Ovary (tissue), 9 donors: Measurements from ENCODE around the gene CHKA. TPM values are rescaled to one million over a fixed set of nuclear protein-coding genes. Genes with fewer than 3 reads are reported as not detected.

Experiments
- DNase-seq, 5 donors: peaks; one replicate each; pipeline ENCODE4 v3.0.0-alpha.2; 2019 to 2020
- H3K27ac ChIP-seq, 2 donors: fragments of 200-600 bp; one replicate each; pipeline versions ENCODE4 v1.5.1 to v1.8.0; 2019 to 2022
- H3K27me3 ChIP-seq: fragments of 200-600 bp; one replicate; pipeline ENCODE4 v1.8.0; 2022
- H3K36me3 ChIP-seq: fragments of 200-600 bp; sonication (generic); one replicate; pipeline ENCODE4 v1.5.1; 2019
- H3K4me1 ChIP-seq: one replicate; pipeline ENCODE4 v1.8.1; 2013; ENCODE audit warnings: mild to moderate bottlenecking, moderate library complexity; ENCODE audit not compliant: insufficient read depth
- H3K4me3 ChIP-seq: fragments of 200-600 bp; sonication (generic); one replicate; pipeline ENCODE4 v1.5.1; 2017
- H3K9me3 ChIP-seq, 2 donors: fragments of 200-600 bp in 1 of 2; sonication (generic) in 1 of 2; one replicate each; pipeline versions ENCODE4 v1.5.1 to v1.8.1; 2013 to 2019; ENCODE audit warnings: mild to moderate bottlenecking in 1 of 2, moderate library complexity in 1 of 2
- EP300 ChIP-seq: sonication (generic); formaldehyde crosslinking; IDR thresholded peaks from one replicate; pipeline ENCODE4 v1.6.1; 2017; ENCODE audit warnings: antibody characterized with exemption
- POLR2A ChIP-seq: fragments of 450-650 bp; IDR thresholded peaks from one replicate; pipeline ENCODE4 v1.6.1; 2017; ENCODE audit warnings: antibody characterized with exemption, mild to moderate bottlenecking, moderate library complexity
- WGBS, 3 donors: extraction: QIAGEN DNeasy Blood & Tissue Kit in 1 of 3; methylation state at CpG; one replicate each; pipeline versions ENCODE4 v1.1.5 to v1.1.7; 2013 to 2017; 5-methylcytosine and 5-hydroxymethylcytosine counted together
- intact Hi-C, 4 donors: fragments of 100-400 bp; cut with DNase I; formaldehyde crosslinking; loops; one replicate each; pipeline versions ENCODE4 v1.11.0 to v1.15.1; 2022 to 2023
- polyA plus RNA-seq, 2 donors: library from polyadenylated mRNA; stranded (reverse); fragments of 200-250 nt in 1 of 2; fragments of 350-450 nt in 1 of 2; fragmentation: Illumina TruSeq in 1 of 2; extraction: RNeasy Lipid Tissue Mini Kit (QIAGEN cat#74804) in 1 of 2; gene quantifications; one replicate each; pipeline ENCODE4 v1.2.3, GENCODE V29; 2013 to 2014
- total RNA-seq, 7 donors: library from RNA; depleted of rRNA in 2 of 7; stranded (reverse); fragments of >200 nt in 2 of 7; fragmentation: NEBNext Ultra II Directional in 3 of 7; extraction: Animal tissue kit (Norgen Biotek cat#: 25700) in 3 of 7; gene quantifications; one replicate each; pipeline versions ENCODE4 v1.1.0 to v1.2.4, GENCODE V29; 2016 to 2023
- TF ChIP-seq, protein P1 (sequence below), 3 donors: fragments of 450-650 bp in 2 of 3; fragments of 200-600 bp in 1 of 3; IDR thresholded peaks; one replicate each; pipeline versions ENCODE4 v1.5.1 to v1.8.0; 2016 to 2022; ENCODE audit warnings: antibody characterized with exemption in 3 of 3, mild to moderate bottlenecking in 1 of 3
- donor health status: DM: no; HTN: no; CAD: no; lungs with moderate emphysema.
- donor health status: DM: no; HTN: no; CAD: no.
- donor health status: Bipolar disorder and iron deficiency.
- donor health status: DM: yes; HTN: yes; CAD: no.
- donor health status: DM: no; HTN: no; CAD: no.
- donor health status: DM: yes; HTN: yes; CAD: no.

Gene CHKA
- total and polyA plus RNA-seq, 9 donors: 15.6 to 45.3 (median 30.5) TPM

- H3K27me3 ChIP-seq: no peaks in the 10 kb centered on the region
- H3K36me3 ChIP-seq: no peaks in the 10 kb centered on the region
- no peak for DNase-seq
- intact Hi-C loops: loop anchor here in 1 of 4 donors (10.0 kb wide), 1 partner anchor 427 kb away; no protein-coding TSS in a partner anchor
- peaks cover 0 to 5% of the 10 kb centered on the region in 2 donors for H3K9me3 ChIP-seq
- TF ChIP-seq, protein P1, sequence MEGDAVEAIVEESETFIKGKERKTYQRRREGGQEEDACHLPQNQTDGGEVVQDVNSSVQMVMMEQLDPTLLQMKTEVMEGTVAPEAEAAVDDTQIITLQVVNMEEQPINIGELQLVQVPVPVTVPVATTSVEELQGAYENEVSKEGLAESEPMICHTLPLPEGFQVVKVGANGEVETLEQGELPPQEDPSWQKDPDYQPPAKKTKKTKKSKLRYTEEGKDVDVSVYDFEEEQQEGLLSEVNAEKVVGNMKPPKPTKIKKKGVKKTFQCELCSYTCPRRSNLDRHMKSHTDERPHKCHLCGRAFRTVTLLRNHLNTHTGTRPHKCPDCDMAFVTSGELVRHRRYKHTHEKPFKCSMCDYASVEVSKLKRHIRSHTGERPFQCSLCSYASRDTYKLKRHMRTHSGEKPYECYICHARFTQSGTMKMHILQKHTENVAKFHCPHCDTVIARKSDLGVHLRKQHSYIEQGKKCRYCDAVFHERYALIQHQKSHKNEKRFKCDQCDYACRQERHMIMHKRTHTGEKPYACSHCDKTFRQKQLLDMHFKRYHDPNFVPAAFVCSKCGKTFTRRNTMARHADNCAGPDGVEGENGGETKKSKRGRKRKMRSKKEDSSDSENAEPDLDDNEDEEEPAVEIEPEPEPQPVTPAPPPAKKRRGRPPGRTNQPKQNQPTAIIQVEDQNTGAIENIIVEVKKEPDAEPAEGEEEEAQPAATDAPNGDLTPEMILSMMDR (IDR thresholded peaks at IDR 0.05): no peak
- TF ChIP-seq EP300 (no peak), POLR2A (no peak)
- no peak overlapping the region for H3K4me3 ChIP-seq
- peaks cover 10% of the 10 kb centered on the region for H3K4me1 ChIP-seq
- 86 to 90% (median 89%) methylated on average over 20 to 21 of the region's 21 CpGs for WGBS, 3 donors
- H3K27ac ChIP-seq: no peak overlapping the region
Observed at GRCh38 chr11:68027667-68028066, 93.5 kb downstream of the CHKA start.

- Histone ChIP-seq H3K27me3 (no peaks in the 10 kb centered on the region), H3K4me3 (no peak overlapping the region), H3K27ac (no peak overlapping the region), H3K36me3 (no peaks in the 10 kb centered on the region), H3K4me1 (peaks cover 6% of the 10 kb centered on the region), H3K9me3 (peaks cover 0 to 5% of the 10 kb centered on the region in 2 donors)
- TF ChIP-seq POLR2A (no peak), EP300 (no peak)
- TF ChIP-seq, protein P1 (IDR thresholded peaks at IDR 0.05): no peak
- intact Hi-C loops: loop anchor here in 1 of 4 donors (10.0 kb wide), 1 partner anchor 428 kb away; no protein-coding TSS in a partner anchor
- 87 to 91% (median 90%) methylated on average over 17 to 18 of the region's 18 CpGs for WGBS, 3 donors
- no peak for DNase-seq
Observed at GRCh38 chr11:68026391-68027105, 94.6 kb downstream of the CHKA start.

DNA sequence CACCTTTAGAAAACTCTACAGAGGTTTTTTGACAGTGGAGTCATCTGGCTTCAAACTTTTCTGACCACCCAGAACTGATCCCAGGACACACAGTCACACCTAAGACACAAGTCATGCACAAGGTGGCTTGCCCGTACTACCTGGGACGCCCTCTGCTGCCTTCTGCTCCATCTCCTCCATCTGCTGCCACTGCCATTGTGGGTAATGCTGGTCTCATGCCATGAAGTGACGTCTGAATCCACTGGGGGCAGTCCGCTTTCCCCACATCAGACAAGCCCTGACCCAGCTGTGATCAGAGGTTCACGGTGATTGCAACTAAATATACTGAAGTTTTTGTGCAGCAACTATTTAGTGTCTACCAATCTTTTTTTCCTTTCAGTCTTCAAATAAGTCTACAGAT is 96.1 kb downstream of the CHKA start:
- no peak for DNase-seq
- TF ChIP-seq POLR2A: no peak
- H3K27ac ChIP-seq: no peak overlapping the region
- peaks cover 0 to 5% of the 10 kb centered on the region in 2 donors for H3K9me3 ChIP-seq
- H3K36me3 ChIP-seq: no peaks in the 10 kb centered on the region
- WGBS, 3 donors: 75 to 92% (median 90%) methylated on average over 5 of the region's 5 CpGs
- peaks cover 4% of the 10 kb centered on the region for H3K4me1 ChIP-seq
- intact Hi-C loops: loop anchor here in 1 of 4 donors (10.0 kb wide), 1 partner anchor 430 kb away; no protein-coding TSS in a partner anchor
- H3K4me3 ChIP-seq: no peak overlapping the region
- H3K27me3 ChIP-seq: no peaks in the 10 kb centered on the region

DNA sequence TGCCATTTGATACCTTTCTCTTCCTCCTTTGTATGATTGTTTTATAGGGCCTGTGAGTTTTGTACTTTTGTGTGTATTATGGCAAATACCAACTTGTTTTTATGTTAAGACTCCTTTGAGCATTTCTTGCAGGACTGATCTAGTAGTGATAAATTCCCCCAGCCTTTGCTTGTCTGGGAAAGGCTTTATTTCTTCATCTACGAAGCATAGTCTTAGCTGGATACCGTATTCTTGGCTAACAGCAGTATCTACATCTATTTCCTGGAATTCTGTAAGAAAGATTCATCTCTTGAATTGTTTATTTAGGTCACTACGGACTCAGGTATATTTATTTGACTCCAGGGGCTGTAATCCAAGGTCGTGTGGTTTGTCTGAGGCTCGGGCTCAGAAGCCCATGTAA is 96.7 kb downstream of the CHKA start:
- no peaks in the 10 kb centered on the region for H3K27me3 ChIP-seq
- TF ChIP-seq, protein P1 (IDR thresholded peaks at IDR 0.05): no peak
- no peak for TF ChIP-seq EP300
- no peak for TF ChIP-seq POLR2A

DNA sequence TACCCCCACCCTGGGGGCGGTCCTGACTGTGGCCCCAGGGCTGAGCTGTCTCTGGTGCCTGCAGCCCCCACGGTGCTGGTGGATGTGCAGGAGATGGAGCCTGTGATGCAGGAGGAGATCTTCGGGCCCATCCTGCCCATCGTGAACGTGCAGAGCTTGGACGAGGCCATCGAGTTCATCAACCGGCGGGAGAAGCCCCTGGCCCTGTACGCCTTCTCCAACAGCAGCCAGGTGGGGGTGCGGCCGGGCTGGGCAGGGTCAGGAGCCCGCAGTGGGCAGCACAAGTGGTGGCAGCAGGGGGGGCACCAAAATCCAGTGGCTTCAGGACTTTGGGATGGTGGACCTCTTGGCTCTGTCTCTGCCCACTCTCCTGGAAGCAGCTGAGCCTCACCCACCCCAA is 98.7 kb downstream of the CHKA start:
- Histone ChIP-seq H3K9me3 (peaks cover 0 to 5% of the 10 kb centered on the region in 2 donors), H3K36me3 (no peaks in the 10 kb centered on the region), H3K4me3 (no peak overlapping the region), H3K27me3 (no peaks in the 10 kb centered on the region), H3K4me1 (no peaks in the 10 kb centered on the region), H3K27ac (no peak overlapping the region)
- no peak for TF ChIP-seq POLR2A
- no peak for TF ChIP-seq EP300
- TF ChIP-seq, protein P1 (IDR thresholded peaks at IDR 0.05): no peak
- intact Hi-C loops: loop anchor here in 1 of 4 donors (10.0 kb wide), 1 partner anchor 432 kb away; no protein-coding TSS in a partner anchor
- 77 to 87% (median 83%) methylated on average over 13 of the region's 13 CpGs for WGBS, 3 donors
- DNase-seq: no peak

More for the DNA sequence above, 96.7 kb downstream of the CHKA start:
- WGBS, 3 donors: 79 to 82% (median 81%) methylated on average over 5 of the region's 5 CpGs
- H3K36me3 ChIP-seq: no peaks in the 10 kb centered on the region
- H3K4me1 ChIP-seq: peaks cover under 1% of the 10 kb centered on the region
- intact Hi-C loops: loop anchor here in 1 of 4 donors (10.0 kb wide), 1 partner anchor 430 kb away; no protein-coding TSS in a partner anchor
- no peak overlapping the region for H3K27ac ChIP-seq
- no peak overlapping the region for H3K4me3 ChIP-seq
- DNase-seq: no peak
- H3K9me3 ChIP-seq: peaks cover 0 to 5% of the 10 kb centered on the region in 2 donors
